Upper lobe of right lung (tissue), 1 donor: ENCODE data around the gene PIF1. TPM values are rescaled to one million over a fixed set of nuclear protein-coding genes. Genes with fewer than 3 reads are reported as not detected.

Experiments used
- ATAC-seq: fragments of 200-7000 bp; cut with Tn5 transposase; one replicate; pipeline ENCODE4 v1.9.1; 2020; ENCODE audit warnings: mild to moderate bottlenecking, moderate library complexity
- DNase-seq: peaks from one replicate; pipeline ENCODE4 v3.0.0-alpha.2; 2020
- H3K27ac ChIP-seq: fragments of 200-600 bp; one replicate; pipeline ENCODE4 v1.8.0; 2022
- H3K27me3 ChIP-seq: fragments of 200-600 bp; one replicate; pipeline ENCODE4 v1.8.0; 2022; ENCODE audit warnings: mild to moderate bottlenecking
- H3K36me3 ChIP-seq: fragments of 200-600 bp; one replicate; pipeline ENCODE4 v1.8.0; 2022
- H3K4me1 ChIP-seq: fragments of 200-600 bp; one replicate; pipeline ENCODE4 v1.8.0; 2022
- H3K4me3 ChIP-seq: fragments of 200-600 bp; one replicate; pipeline ENCODE4 v1.8.0; 2022; ENCODE audit warnings: mild to moderate bottlenecking
- H3K9me3 ChIP-seq: fragments of 200-600 bp; one replicate; pipeline ENCODE4 v1.8.0; 2022
- CTCF ChIP-seq: fragments of 200-600 bp; IDR thresholded peaks from one replicate; pipeline ENCODE4 v1.8.0; 2022; ENCODE audit warnings: antibody characterized with exemption
- intact Hi-C: fragments of 100-400 bp; cut with DNase I; formaldehyde crosslinking; loops from one replicate; pipeline ENCODE4 v1.11.0; 2022
- total RNA-seq: library from RNA; stranded (reverse); fragmentation: NEBNext Ultra II Directional; extraction: Animal tissue kit (Norgen Biotek cat#: 25700); gene quantifications from one replicate; pipeline ENCODE4 v1.2.1, GENCODE V29; 2021
- donor health status: DM: no; HTN: yes; CAD: no; lungs with severe emphysema.

Gene PIF1
- total RNA-seq, 1 donor from 2014 or later, result 0.67 TPM

DNA sequence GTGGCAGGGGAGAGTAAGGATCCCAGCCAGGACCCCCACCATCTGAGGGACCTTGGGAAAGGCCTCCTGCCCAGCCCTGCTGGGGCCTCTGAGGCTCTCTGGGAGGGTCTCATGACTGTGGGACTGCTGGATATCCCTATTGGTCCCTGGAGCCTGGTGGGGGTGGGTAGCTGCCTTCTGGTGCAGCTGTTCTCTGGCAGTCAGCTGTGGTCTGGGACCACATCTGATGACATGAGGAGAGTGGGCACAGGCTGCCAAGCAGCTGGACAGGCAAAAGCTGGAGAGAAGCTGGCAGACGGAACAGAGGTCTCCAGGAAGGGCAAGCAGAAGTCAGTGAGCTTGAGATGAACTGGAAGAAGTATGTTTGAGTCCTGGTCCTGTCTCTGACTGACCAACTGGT is 38.6 kb upstream of the PIF1 start:
- Histone ChIP-seq H3K9me3 (no peaks in the 10 kb centered on the region), H3K27me3 (no peaks in the 10 kb centered on the region), H3K4me3 (no peak overlapping the region), H3K4me1 (peaks cover 31% of the 10 kb centered on the region), H3K27ac (no peak overlapping the region), H3K36me3 (peaks cover 81% of the 10 kb centered on the region)
- DNase-seq (no peak), ATAC-seq (no peak)
- no peak for TF ChIP-seq CTCF
- intact Hi-C loops, result no loop called here

DNA sequence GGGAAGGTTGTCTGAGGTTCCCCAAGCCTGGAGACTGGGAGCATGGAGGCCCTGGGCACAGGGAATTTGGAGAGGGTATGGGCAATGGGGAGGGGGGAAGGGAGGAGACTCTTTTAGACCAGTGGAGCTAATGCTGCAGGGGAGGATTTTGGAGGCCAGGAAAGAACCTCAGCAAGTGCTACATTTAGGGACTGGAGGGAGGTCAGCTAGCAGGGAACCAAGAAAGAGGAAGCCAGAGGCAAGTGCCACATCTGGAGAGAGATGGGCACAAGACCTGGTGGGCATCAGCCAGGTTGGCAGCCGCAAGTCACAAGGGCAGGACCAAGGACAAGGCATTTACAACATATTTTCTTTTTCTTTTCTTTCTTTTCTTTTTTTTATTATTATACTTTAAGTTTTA is 37.0 kb upstream of the PIF1 start:
- Histone ChIP-seq H3K27me3 (no peaks in the 10 kb centered on the region), H3K4me1 (peaks cover 48% of the 10 kb centered on the region), H3K4me3 (no peak overlapping the region), H3K36me3 (peaks cover 80% of the 10 kb centered on the region), H3K27ac (no peak overlapping the region), H3K9me3 (no peaks in the 10 kb centered on the region)
- intact Hi-C loops, result no loop called here
- TF ChIP-seq CTCF, result no peak
- ATAC-seq, result no peak
- no peak for DNase-seq

DNA sequence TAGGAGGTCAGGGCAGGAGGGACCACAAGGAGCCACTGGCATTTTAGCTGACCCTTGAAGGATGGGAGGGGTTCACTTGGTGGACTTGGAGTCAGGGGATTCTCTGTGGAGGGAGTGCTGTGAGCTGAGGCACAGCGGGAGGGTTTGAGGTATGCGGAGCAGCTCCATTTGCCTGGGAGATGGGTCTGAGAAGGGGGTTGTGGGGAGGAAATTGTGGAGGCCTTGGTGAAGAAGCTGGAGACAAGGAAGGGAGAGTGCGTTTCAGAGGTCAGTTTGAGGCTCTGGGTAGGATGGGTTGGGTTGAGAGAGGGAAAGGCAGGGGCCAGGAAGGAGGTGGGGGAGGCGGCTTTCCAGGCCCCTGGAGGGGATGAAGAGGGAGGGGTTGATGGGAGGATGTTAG is 36.5 kb upstream of the PIF1 start:
- no peak for ATAC-seq
- no peaks in the 10 kb centered on the region for H3K27me3 ChIP-seq

DNA sequence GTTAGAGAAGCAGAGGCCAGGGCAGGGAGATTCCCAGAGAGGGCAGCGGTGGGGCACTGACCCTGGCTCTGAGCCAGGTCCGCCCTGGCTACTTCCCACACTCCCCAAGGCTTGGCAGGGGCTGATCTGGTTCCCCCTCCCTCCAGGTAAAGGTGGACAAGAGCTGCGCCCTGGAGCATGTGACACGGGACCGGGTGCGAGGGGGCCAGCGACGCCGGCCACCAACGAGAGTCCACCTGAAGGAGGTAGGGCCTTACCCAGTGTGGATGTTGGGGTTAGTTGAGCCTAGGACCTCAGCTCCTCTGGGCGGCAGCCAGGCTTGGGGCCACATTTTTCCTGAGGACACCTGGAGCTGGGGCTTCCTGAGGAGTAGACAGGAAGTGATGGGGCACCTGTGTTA is 35.9 kb upstream of the PIF1 start:
- no peak overlapping the region for H3K4me3 ChIP-seq
- intact Hi-C loops, result no loop called here
- no peaks in the 10 kb centered on the region for H3K9me3 ChIP-seq
- H3K4me1 ChIP-seq, result peaks cover 59% of the 10 kb centered on the region
- no peak overlapping the region for H3K27ac ChIP-seq
- H3K36me3 ChIP-seq, result peaks cover 72% of the 10 kb centered on the region
- ATAC-seq (no peak), DNase-seq (no peak)
- H3K27me3 ChIP-seq, result no peaks in the 10 kb centered on the region
- TF ChIP-seq CTCF, result no peak

More for the DNA sequence above, 36.5 kb upstream of the PIF1 start:
- no peak for DNase-seq
- intact Hi-C loops, result no loop called here
- H3K9me3 ChIP-seq, result no peaks in the 10 kb centered on the region
- H3K36me3 ChIP-seq, result peaks cover 76% of the 10 kb centered on the region
- no peak overlapping the region for H3K27ac ChIP-seq
- peaks cover 52% of the 10 kb centered on the region for H3K4me1 ChIP-seq
- TF ChIP-seq CTCF, result no peak
- H3K4me3 ChIP-seq, result no peak overlapping the region

DNA sequence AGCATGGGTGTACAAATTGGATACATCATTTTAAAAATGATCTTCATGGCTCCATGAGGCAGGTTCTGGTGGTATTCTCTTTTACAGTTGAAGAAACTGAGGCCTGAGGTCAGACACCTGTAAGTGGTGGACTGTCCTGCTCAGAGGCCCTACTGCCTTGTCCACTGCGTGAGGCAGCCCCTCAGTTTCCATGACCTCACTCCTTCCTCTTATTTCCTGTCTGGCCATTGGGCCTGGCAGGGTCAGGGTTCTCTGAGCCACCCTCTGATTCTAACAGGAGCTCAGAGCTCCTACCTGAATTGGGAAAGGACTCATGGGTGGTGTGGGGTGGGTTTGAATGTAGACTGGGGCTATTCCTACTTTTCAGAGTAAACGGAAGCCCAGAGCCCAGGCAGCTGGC is 33.8 kb upstream of the PIF1 start:
- H3K4me1 ChIP-seq, result peaks cover 71% of the 10 kb centered on the region
- ATAC-seq, result no peak
- no peaks in the 10 kb centered on the region for H3K9me3 ChIP-seq
- no peaks in the 10 kb centered on the region for H3K27me3 ChIP-seq
- no peak for TF ChIP-seq CTCF
- no peak for DNase-seq
- no peak overlapping the region for H3K4me3 ChIP-seq
- intact Hi-C loops, result loop anchor here (10.0 kb wide), 1 partner anchor 46 kb away; no protein-coding TSS in a partner anchor
- peak overlapping the region; percentile 73 for H3K27ac ChIP-seq
- peaks cover 71% of the 10 kb centered on the region for H3K36me3 ChIP-seq

DNA sequence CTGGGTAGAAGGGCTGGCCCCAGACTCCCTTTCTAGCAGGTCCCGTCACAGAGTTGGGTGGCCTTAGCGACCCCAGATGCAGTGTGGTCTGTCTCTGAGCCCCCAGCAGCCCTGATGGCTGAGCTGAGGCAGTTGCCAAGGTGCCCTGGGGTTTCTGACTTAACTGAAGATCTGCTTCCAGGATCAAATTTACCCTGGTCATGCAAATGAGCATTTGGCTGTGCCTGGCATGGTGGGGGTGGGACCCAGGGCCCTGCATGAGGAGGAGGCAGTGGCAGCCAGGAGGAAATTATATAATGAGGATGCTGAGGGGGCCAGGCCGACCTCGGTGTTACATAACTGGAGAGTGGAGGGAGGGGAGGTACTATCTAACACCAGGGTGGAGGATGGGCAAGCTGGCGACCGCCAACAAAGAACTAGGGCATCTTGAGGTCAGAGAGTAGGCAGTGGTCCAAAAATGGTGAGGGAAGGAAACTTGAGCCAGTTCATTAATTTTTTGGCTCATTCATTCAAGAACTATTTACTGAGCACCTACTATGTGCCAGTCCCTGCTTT is 32.7 kb upstream of the PIF1 start:
- peaks cover 75% of the 10 kb centered on the region for H3K36me3 ChIP-seq
- TF ChIP-seq CTCF, result no peak
- H3K9me3 ChIP-seq, result no peaks in the 10 kb centered on the region
- no peak overlapping the region for H3K4me3 ChIP-seq
- peaks cover 81% of the 10 kb centered on the region for H3K4me1 ChIP-seq
- ATAC-seq (no peak), DNase-seq (no peak)
- no peaks in the 10 kb centered on the region for H3K27me3 ChIP-seq
- peak overlapping the region; percentile 73 for H3K27ac ChIP-seq
- intact Hi-C loops, result loop anchor here (10.0 kb wide), 1 partner anchor 47 kb away; no protein-coding TSS in a partner anchor
